Measurements from ENCODE around the gene MRPL43.

MRPL43 gene

DNA sequence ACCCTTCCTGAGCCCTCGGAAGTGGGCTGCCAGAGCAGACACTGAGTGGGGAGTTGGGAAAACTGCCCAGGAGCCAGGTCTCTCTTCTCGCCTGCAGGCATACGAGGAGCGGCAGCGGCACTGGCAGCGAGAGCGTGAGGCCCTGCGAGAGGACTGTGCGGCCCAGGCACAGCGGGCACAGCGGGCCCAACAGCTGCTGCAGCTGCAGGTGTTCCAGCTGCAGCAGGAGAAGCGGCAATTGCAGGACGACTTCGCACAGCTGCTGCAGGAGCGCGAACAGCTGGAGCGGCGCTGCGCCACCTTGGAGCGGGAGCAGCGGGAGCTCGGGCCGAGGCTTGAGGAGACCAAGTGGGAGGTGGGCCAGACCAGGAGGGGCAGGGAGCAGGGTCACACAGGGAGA is 18.1 kb upstream of the MRPL43 start:
- no peak for DNase-seq (ENCODE audit: low read depth, low spot score)

- DNase-seq (ENCODE audit: low read depth, low spot score) = no peak
Observed at GRCh38 chr10:101003639-101004206, 16.4 kb upstream of the MRPL43 start.

GRCh38 chr10:101002456-101002855 is 15.2 kb upstream of the MRPL43 start:
- DNase-seq (ENCODE audit: low read depth, low spot score) = no peak

- no peak for DNase-seq (ENCODE audit: low read depth, low spot score)
Observed at GRCh38 chr10:101001659-101002035, 14.3 kb upstream of the MRPL43 start.

DNA sequence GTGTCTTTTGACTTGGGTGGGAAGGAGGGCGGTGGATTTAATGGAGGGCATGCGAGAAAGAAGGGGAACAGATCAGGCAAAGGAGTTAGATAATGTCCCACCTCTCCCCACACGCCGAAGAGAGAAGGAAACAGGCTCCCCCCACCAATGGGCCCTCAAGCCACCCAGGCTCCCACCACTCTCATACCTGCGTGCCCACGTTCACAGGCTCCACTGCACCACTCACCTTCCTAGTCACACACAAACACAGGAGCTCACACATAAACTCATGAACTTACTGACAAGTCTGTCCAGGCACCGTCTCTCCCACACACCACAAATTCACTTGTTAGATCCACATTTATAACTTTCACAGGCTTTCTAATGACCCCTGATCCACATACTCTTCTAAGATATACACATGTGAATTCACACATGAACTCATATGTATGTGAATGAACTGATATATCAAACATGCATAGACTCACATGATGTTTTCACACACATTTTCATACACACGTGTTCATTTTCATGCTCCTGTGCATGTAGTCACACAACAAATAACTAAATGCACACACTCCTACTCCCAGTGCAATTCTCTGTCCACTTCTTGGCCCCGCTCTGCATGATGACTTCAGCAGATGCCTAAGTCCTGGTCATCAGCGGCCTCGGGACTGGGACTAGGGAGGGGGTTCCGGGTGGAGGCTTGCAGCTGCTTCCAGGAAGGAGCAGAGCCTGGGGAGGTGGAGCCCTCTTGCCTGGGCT is 13.8 kb upstream of the MRPL43 start:
- peak; percentile 89 for DNase-seq (ENCODE audit: low read depth, low spot score)

DNA sequence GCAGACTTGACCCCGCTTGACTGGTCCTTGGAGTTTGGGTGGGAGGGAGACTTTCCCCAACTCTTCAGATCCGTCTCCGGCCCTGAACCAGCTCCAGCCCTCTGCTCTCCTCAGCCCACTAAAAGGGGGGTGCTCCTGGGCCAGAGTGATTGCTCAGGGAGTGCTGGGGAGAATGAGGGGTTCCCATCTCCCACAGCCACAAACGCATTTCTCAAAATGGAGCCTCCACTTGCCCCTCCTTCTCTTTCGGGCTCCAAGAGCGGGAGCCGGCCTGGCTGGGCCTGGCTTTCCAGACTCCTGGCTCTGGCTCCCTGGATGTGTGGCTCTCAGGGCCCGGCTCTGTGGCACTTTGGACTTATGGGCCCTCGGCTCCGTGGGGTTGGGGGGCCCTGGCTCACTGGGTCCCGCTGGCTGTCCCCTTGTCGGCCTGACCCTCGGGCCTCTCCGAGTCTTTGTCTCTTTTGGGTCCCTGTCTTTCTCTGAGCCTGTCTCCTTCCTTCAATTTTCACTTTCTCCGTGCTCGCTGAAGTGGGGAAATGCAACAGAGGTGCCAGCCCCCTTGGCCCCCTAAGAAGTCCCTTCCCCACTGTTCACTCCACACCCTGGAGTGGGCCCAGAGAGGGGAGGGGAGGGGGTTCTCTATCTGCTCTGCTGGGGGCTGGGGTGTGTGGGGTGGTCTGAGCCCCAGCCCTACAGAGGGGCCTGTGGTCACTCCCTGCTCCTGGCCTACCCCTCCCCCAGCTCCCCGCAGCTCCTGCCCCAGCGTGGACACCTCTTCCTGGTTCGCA is 13.0 kb upstream of the MRPL43 start:
- peak; percentile 63 for DNase-seq (ENCODE audit: low read depth, low spot score)

DNA sequence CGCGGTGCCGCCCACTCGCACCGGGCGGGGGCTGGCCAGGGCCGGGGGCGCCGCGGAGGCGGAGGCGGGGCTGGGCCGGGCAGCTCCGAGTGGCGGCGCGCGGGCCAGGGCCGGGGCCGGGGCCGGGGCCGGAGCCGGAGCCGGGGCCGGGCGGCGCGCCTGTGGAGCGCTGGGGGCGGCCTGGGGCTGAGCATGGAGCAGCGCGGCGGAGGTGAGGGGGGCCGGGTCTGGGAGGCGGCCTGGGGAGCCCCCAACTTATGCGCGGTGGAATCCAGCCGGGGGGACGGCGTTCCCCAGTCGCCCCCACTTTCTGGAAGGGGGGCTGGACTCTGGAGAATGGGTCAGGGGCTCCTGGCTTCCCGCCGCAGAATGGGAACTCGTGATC is 12.4 kb upstream of the MRPL43 start, which contains the start of gene LZTS2:
Gene LZTS2 (plus strand): TSS at position 67 of the 385 bp plus-strand sequence. CDS start 2,731 bp downstream, outside the sequence.
- DNase-seq (ENCODE audit: low read depth, low spot score) = no peak

GRCh38 chr10:100998991-100999741 is 11.9 kb upstream of the MRPL43 start:
- peak; percentile 91 for DNase-seq (ENCODE audit: low read depth, low spot score)

DNA sequence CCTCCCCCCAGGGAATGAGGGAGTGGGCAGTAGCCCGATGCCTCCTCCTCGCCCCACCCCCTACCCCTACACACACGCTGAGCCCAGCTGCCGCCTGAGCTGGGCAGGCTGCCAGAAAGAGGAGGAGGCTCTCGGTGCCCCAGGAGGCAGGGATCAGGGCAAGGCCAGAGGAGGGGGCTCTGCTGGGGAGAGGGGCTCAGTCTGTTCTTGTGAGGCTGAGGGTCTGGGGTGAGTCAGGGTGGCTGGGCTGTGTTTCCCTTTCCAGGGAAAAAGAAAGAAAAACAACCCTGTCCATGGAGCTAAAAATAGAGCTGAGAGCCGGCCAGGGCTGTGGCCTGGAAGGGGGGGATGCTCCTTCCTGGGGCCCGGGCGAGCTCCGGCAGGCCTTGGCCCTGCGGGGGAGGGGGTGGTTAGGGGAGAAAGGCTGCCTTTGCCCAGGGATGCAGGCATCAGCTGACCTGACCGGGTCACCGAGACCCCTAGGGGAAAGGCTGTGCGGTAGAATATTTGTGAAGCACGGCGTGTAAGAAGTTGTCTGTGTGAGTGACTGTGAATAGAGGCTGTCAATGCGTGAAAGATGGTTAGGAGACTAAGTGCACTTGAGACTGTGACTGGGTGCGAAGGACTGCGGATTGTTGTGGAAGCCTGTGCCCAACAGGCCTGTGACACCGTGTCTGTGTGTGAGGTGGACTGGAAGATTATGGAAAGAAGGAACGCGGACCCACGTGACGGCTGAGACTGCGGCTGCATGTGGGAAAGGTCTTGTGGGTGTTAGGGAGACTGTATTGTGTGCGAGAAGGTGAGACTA is 11.1 kb upstream of the MRPL43 start:
- DNase-seq (ENCODE audit: low read depth, low spot score) = peak; percentile 91

GRCh38 chr10:100997360-100998182 is 10.3 kb upstream of the MRPL43 start:
- DNase-seq (ENCODE audit: low read depth, low spot score) = peak; percentile 91

DNA sequence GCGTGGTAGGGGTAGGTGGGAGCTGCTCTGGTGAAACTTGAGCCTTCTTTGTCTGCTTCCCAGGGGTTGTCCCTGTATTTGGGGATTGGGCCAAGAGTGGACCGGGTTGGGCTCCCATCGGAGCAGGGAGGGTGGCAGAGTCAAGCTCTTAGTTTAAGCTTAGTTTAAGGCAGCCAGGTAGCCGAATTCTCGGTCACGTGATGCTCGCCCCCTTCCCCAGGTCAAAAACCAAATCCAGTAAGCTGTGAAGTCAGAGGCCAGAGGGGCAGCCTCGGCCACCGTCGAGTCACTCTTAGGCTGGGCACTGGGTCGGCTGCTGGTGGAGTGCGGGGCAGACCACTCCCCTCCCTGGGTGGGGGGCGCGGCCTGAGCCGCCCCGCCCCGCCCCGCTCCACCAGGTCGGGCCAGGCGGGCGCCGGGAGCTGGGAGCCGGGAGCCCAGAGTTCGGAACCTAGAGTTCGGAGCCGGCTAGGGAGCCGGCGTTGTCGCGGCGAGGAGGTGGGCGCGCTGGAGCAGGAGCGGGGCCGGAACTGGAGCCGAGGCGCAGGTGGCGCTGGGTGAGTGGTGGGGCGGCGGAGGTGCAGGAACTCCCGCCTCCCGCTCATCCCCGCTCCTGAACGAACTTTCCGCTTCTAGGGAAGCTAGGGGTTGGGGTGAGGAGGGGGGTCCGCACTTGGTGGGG is 9.5 kb upstream of the MRPL43 start:
- peak; percentile 62 for DNase-seq (ENCODE audit: low read depth, low spot score)

GRCh38 chr10:100995181-100995580 is 7.9 kb upstream of the MRPL43 start:
- no peak for DNase-seq (ENCODE audit: low read depth, low spot score)

- DNase-seq (ENCODE audit: low read depth, low spot score) = peak; percentile 63
Observed at GRCh38 chr10:100993986-100994708, 6.8 kb upstream of the MRPL43 start.

DNA sequence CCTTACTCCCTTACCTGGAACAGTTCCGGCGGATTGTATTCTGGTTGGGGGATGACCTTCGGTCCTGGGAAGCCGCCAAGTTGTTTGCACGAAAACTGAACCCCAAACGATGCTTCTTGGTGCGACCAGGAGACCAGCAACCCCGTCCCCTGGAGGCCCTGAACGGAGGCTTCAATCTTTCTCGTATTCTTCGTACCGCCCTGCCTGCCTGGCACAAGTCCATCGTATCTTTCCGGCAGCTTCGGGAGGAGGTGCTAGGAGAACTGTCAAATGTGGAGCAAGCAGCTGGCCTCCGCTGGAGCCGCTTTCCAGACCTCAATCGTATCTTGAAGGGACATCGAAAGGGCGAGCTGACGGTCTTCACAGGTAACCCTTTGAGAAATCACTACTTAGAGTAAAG is 1.8 kb upstream of the MRPL43 start:
- DNase-seq (ENCODE audit: low read depth, low spot score) = no peak

DNA sequence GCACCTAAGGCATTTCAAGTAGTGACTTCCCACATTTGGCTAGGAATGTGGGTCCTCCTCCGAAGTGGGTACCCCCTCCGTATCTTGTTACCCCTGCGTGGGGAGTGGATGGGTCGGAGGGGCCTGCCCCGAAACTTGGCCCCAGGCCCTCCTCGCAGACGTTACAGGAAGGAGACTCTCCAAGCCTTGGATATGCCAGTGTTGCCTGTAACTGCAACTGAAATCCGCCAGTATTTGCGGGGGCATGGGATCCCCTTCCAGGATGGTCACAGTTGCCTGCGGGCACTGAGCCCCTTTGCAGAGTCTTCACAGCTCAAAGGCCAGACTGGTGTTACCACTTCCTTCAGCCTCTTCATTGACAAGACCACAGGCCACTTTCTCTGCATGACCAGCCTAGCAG is 869 bp upstream of the MRPL43 start:
- DNase-seq (ENCODE audit: low read depth, low spot score) = no peak

DNA sequence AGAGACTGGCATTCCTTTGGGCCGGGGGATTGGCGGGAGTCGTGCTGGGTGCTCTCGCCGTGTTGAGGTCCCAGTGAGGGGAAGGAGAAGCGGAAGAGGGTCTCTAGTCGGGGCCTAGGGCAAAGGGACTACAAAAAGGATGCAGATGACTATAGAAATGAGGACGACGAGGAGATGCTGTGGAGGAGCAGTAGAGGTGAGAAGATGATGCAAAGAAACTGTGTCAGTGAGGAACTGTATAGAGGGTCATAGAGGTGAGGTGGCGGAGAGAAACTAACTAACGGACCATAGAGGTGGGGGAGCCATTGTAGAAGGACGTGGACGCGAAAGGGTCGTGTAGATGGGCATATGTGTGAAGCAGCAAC is 370 bp upstream of the MRPL43 start:
- no peak for DNase-seq (ENCODE audit: low read depth, low spot score)

- no peak for DNase-seq (ENCODE audit: low read depth, low spot score)
Observed at GRCh38 chr10:100986623-100986951, 710 bp downstream of the MRPL43 start.

DNA sequence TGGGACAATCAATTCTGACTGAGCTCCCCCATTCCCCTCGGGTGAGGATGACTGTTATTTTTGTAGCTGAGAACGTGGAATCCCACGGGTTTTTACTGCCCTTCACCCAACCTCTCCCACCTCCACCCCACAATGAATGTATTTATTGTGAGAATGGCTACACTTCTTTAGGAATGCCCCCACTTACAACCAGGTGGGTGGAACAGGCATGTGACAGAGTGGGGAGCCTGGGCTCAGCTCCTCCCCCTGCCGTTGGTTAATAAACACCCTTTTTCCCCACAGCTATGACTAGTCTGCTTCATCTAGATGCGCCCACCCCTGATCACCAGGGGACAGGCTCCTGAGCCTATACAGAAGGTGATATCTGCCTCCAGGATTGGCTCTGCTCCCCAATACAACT is 2.0 kb downstream of the MRPL43 start:
- DNase-seq (ENCODE audit: low read depth, low spot score) = no peak

GRCh38 chr10:100984672-100985177 is 2.6 kb downstream of the MRPL43 start:
- DNase-seq (ENCODE audit: low read depth, low spot score) = no peak
